GM12872 (cell line): ENCODE measurements around the gene FAM222A.
A peak's percentile ranks its signal among the peaks of the same experiment; 100 is the strongest.

Experiments used
- CTCF ChIP-seq: IDR thresholded peaks from 3 replicates; pipeline ENCODE4 v1.5.1; 2011; ENCODE audit warnings: low read depth, mild to moderate bottlenecking, low read length, moderate library complexity; ENCODE audit not compliant: insufficient read depth

The FAM222A gene

DNA sequence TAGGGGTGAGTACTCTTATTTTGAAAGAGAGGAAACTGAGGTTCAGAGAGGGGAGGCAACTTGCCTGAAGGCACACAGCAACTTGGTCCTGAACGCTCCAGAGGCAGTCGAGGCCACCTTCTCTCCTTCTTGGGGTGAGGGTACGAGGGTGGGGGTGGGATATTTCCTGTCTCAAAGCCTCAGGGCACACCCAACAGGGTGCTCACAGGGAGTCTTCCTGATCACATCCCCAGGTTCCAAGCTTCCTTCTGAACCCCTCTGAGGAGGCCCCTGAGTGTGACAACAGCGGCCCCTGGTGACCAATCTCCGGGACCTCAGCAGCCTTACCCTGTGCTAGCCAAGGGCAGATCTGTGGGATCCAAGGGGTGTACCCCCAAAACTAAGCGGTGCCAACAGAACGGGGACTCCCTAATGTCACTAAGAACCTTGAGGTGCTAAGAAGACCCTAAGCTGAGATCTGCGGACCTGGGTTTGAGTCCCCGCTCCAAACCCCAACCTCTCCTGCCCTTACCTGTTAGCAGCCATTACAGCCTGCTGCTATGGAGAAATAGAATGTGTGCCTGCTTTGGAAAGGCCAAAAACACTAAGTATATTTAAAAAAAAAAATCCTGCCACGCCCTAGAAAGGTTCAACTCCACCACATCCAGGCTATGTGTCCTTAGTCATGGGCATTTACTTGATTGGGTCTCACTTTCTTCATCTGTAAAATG lies 61.7 kb downstream of the FAM222A start:
- peak; percentile 95 for TF ChIP-seq CTCF

- no peak for TF ChIP-seq CTCF
Observed at GRCh38 chr12:109776624-109777023, 63.0 kb downstream of the FAM222A start.

- TF ChIP-seq CTCF = no peak
Observed at GRCh38 chr12:109777544-109777943, 63.9 kb downstream of the FAM222A start.

GRCh38 chr12:109778684-109779083 lies 65.1 kb downstream of the FAM222A start:
- TF ChIP-seq CTCF = no peak

DNA sequence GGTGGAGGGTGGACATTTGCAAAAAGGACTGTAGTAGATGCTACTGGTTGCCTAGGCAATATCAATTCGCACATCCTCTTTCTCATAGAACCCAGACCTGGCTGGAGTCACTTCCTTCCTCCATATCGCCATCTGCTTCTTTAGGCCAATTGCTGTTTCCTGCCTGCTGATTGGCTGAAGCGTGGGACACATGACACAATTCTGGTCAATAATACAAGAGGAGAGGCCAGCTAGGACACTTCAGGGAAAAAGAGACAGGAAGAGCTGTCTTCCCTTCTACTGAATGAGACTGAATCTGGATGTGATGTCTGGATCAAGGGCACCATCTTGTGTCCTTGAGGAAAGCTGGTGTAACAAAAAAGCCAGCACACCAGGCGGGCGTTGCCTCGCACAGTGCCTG lies 65.8 kb downstream of the FAM222A start:
- no peak for TF ChIP-seq CTCF

GRCh38 chr12:109781668-109782325 lies 68.2 kb downstream of the FAM222A start:
- no peak for TF ChIP-seq CTCF

DNA sequence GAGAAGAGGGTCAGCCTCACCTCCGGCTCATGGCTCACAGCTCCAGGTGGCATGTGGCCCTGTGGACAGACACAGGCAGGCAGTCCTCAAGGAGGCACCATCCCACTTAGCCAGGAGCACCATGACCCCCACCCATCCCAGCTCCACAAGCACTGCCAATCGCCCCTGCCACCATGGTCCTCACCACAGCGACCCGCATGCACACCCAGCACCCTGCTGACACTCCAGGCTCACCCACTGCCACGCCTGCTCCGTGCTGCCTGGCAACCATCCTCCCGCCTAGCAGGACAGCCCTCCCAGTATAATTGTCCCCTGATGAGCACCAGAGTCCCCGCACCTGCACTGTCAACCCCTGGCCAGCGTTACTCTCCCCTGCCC lies 68.7 kb downstream of the FAM222A start:
- TF ChIP-seq CTCF = no peak
